NCI-H2227 (cell line): ENCODE results near the gene ARL16.

Source experiments
- DNase-seq: peaks from one replicate; lab custom pipeline; 2025; ENCODE audit not compliant: unreplicated experiment; lab: John Stamatoyannopoulos, UW

ARL16 gene

GRCh38 chr17:81696218-81696941, 12.8 kb upstream of the ARL16 start:
- no peak for DNase-seq

GRCh38 chr17:81695801-81696200, 12.2 kb upstream of the ARL16 start:
- DNase-seq = no peak

- no peak for DNase-seq
Measured at GRCh38 chr17:81695211-81695610, 11.6 kb upstream of the ARL16 start.

GRCh38 chr17:81694810-81695209, 11.2 kb upstream of the ARL16 start:
- no peak for DNase-seq

GRCh38 chr17:81693509-81694210, 10.1 kb upstream of the ARL16 start:
- DNase-seq = peak; percentile 53

- no peak for DNase-seq
Measured at GRCh38 chr17:81691608-81692007, 8.0 kb upstream of the ARL16 start.

- no peak for DNase-seq
Measured at GRCh38 chr17:81691196-81691595, 7.6 kb upstream of the ARL16 start.

GRCh38 chr17:81690549-81690948, 7.0 kb upstream of the ARL16 start:
- DNase-seq = no peak

- no peak for DNase-seq
Measured at GRCh38 chr17:81690066-81690465, 6.5 kb upstream of the ARL16 start.

GRCh38 chr17:81688616-81689015, 5.0 kb upstream of the ARL16 start:
- DNase-seq = no peak

- no peak for DNase-seq
Measured at GRCh38 chr17:81687770-81688541, 4.4 kb upstream of the ARL16 start.

GRCh38 chr17:81686614-81687013, 3.0 kb upstream of the ARL16 start:
- DNase-seq = no peak

- no peak for DNase-seq
Measured at GRCh38 chr17:81685108-81685507, 1.5 kb upstream of the ARL16 start.

- DNase-seq = no peak
Measured at GRCh38 chr17:81684442-81684911, 880 bp upstream of the ARL16 start.

- peak; percentile 63 for DNase-seq
Measured at GRCh38 chr17:81683208-81683583, 401 bp downstream of the ARL16 start.

GRCh38 chr17:81682565-81683207, 911 bp downstream of the ARL16 start:
- peak; percentile 56 for DNase-seq

- no peak for DNase-seq
Measured at GRCh38 chr17:81681672-81682071, 1.9 kb downstream of the ARL16 start.

- no peak for DNase-seq
Measured at GRCh38 chr17:81680150-81680549, 3.4 kb downstream of the ARL16 start.

- no peak for DNase-seq
Measured at GRCh38 chr17:81676906-81677305, 6.7 kb downstream of the ARL16 start.

- peak; percentile 50 for DNase-seq
Measured at GRCh38 chr17:81675515-81676221, 7.9 kb downstream of the ARL16 start.
